GM03348 (cell line): ENCODE measurements around the gene KCNK4.

Experiments
- DNase-seq: peaks from one replicate; pipeline ENCODE4 v3.0.0; 2012; ENCODE audit warnings: low spot score

KCNK4 gene

DNA sequence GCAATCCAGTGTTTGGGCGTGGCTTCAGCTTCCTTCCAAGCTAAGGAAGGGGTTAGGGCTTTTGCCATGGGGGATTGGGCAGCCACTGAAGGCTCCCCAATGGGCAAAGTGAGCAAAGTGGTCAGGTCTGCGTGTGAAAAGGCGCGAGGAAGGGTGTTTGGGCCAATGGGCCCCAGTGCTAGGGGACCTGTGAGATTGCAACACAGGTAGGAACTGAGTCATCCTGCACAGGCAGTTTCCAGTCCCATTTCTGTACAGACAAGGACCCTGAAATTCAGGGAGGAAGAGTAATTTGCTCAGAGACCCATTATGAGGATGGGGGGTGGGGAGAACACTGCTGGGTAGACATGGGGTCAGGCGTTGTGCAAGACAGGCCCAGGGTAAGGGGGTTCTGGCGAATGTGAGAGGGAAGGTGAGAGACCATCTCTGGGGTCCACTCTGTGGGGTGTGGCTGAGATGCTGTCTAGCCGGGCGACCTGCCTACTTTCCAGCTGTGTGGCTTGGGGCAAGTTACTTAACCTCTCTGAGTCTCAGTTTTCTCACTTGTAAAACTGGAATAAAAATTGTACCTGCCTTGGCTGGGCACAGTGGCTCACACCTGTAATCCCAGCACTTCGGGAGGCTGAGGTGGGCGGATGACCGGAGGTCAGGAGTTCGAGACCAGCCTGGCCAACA is 56.2 kb downstream of the KCNK4 start:
- no peak for DNase-seq

DNA sequence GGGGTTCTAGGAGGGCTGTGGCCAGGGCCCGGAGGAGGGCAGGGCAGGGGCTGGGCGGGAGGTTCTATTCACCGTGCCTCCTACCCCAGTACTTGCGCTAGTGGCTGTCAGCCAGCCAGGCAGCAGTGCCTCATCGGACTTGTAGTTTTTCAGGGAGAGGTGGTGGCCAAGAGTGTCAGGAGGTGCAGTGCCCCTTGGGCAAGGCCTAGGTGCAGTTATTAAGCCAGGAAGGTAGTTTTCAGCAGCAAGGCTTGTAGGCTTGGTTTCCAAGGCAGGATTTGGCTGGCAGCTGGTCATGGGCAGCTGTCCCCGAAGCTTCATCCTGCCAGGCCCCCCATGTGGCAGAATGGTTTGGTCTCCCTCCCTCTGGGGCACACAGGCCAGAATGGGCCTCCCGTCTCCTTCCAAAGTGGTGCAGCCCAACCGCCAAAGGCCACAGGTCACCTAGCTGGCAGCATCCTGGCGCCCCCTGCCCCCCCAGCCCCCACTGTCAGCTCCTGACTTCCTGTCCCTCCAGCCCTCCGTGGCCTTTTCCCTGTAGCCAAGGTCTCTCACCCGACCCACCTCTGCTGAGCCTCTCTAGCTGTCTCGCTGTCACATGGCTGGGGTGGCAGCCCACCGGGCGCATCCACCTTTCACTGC is 57.4 kb downstream of the KCNK4 start:
- no peak for DNase-seq

DNA sequence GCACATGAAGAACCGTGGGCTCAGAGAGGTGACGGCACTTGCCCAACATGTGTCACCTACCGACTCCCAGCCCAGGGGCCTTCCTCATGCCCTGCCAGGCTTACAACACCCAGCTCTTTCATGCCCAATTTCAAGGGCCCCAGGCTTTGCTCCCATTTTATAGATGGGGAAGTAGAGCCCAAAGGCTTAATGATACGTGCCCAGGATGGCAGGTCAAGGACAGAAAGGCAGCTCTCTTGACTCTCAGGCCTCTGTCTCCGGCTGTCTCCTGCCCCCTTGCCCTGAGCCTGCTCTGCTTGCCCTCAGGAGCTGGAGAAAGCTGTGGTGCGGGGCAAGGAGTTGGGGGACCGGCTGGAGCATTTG is 57.9 kb downstream of the KCNK4 start:
- DNase-seq, result no peak

DNA sequence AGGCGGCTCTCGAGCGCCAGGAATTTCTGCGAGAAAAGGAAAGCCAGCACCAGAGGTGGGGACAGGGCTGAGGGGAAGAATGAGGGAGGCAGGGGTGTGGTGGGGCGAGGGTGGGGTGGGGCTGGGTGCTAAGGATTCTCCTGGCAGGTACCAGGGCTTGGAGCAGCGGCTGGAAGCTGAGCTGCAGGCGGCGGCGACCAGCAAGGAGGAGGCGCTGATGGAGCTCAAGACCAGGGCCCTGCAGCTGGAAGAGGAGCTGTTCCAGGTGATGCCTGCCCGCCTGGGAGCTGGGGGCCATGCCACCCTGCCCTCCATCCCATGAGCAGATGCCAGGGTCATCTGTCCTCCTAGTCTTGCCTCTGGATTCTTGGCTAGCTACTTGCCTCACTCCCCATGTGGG is 58.3 kb downstream of the KCNK4 start:
- no peak for DNase-seq
